DMS79 treated with DMSO at 0.1 percent for 48 hours (cell line): ENCODE measurements around the gene ATP4B.
"Not testable (repeated sequence)": the region's sequence is repeated elsewhere in the genome, so short reads cannot be mapped to it uniquely, and the experiment has no call there.

Experiments
- DNase-seq: peaks from one replicate; lab custom pipeline; 2025; lab: John Stamatoyannopoulos, UW

The ATP4B gene

GRCh38 chr13:113625965-113626721 is 31.9 kb downstream of the ATP4B start:
- DNase-seq, result no peak

DNA sequence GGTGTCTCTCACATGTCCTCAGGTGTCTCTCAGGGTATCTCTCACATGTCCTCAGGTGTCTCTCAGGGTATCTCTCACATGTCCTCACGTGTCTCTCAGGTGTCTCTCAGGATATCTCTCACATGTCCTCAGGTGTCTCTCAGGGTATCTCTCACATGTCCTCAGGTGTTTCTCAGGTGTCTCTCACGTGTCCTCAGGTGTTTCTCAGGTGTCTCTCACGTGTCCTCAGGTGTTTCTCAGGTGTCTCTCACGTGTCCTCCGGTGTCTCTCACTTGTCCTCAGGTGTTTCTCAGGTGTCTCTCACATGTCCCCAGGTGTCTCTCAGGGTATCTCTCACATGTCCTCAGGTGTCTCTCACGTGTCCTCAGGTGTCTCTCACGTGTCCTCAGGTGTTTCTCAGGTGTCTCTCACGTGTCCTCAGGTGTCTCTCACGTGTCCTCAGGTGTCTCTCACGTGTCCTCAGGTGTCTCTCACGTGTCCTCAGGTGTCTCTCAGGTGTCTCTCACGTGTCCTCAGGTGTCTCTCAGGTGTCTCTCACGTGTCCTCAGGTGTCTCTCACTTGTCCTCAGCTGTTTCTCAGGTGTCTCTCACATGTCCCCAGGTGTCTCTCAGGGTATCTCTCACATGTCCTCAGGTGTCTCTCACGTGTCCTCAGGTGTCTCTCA is 33.2 kb downstream of the ATP4B start:
- DNase-seq, result not testable (repeated sequence)

- no peak for DNase-seq
These were observed 33.8 kb downstream of the ATP4B start for GRCh38 chr13:113624235-113624587.

GRCh38 chr13:113623491-113624234 is 34.3 kb downstream of the ATP4B start:
- no peak for DNase-seq

DNA sequence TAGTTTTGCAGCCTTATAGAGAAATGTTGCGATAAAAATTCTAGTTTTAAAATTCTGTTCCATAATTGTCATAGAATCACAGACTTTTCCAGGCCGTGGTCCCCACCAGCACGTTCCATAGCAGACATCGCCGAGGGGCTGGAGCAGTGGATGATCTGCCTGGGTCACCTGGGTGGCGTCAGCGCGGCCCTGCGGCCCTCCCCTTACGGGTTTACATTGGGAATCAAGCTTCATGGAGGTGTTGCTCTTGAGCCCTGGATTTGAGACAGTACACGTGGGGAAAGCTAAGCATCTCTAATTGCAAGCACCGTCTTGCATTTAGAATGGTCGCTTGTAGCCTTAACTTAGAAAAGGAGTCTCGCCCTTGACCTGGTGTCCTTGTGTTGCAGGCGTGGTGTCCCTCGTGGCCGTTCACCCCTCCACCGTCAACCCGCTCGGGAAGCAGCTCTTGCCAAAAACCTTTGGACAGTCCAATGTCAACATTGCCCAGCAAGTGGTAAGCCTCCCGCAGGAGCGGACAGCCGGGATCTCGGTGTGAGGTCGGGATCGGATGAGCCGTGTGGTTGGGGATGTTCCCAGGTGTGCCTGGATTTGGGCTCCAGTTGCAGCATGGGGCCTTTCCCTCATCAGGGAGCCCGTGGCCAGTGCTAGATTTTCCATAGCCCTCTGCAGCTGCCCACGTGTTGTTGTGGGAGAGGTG is 35.1 kb downstream of the ATP4B start:
- DNase-seq, result no peak

- not testable (repeated sequence) for DNase-seq
These were observed 35.9 kb downstream of the ATP4B start for GRCh38 chr13:113621986-113622550.

DNA sequence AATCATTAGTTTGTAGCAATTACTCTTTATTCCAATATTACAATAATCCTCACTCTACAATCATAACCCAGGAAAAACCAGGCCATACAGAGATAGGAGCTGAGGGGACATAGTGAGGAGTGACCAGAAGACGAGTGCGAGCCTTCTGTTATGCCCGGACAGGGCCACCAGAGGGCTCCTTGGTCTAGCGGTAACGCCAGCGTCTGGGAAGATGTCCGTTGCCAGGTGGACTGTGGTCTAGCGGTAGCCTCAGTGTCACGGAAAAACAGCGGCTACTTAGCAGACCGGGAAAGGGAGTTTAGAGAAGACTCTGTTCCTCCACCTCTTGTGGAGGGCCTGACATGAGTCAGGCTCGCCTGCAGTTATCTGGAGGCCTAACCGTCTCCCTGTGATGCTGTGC is 36.5 kb downstream of the ATP4B start:
- DNase-seq, result not testable (repeated sequence)

DNA sequence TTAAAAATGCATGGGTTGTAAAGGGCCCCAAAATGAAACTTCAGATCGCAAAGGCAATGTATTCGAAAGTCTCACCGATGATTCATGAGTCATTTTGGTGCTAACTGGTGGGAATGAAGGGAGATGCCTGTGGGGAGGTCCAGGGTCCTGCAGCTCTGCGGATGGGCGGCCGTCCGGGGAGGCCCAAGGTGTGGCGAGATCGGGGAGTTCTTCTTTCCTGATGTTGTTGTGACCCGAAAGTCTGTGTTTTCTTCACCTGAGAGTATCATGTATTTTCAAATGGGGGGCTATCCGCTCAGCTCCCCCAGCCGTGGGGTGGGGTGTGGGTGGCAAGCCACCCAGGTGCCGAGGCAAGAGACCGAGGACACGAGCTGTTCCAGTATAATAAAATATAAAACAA is 37.0 kb downstream of the ATP4B start:
- DNase-seq, result no peak

- no peak for DNase-seq
These were observed 37.8 kb downstream of the ATP4B start for GRCh38 chr13:113620036-113620796.

DNA sequence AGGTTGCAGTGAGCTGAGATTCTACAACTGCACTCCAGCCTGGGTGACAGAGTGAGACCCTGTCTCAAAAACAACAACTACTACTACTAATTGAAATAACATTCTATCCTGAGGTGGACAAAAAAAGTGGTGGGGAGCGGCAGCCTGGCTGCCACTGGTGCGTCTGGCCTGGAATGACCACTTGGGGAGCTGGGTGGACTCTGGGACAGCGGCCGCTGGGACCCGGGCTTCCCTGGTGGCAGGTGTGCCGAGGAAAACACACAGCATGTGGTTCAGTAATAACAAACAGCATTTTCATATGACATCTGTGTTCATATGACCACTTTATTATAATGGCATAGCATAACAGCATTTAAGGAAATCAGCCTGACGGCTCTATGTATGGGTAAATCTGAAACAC is 39.5 kb downstream of the ATP4B start:
- no peak for DNase-seq

DNA sequence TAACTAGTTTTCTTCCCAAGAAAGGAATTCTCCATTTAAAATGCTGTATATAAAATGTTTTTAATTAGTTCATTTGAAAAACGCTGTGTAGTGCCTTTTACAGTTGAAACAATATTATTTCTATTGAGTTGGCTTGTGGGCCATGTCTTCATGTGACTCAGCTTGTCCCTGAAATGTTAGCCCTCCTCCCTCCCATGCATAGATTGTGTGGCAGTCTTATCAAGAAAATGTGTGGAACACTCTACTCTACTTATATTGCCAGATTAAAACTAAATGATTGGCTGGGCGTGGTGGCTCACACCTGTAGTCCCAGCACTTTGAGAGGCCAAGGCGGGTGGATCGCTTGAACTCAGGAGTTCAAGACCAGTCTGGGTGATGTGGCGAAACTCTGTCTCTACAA is 40.0 kb downstream of the ATP4B start:
- DNase-seq, result peak; percentile 57

- DNase-seq, result peak; percentile 97
These were observed 40.8 kb downstream of the ATP4B start for GRCh38 chr13:113616991-113617749.

DNA sequence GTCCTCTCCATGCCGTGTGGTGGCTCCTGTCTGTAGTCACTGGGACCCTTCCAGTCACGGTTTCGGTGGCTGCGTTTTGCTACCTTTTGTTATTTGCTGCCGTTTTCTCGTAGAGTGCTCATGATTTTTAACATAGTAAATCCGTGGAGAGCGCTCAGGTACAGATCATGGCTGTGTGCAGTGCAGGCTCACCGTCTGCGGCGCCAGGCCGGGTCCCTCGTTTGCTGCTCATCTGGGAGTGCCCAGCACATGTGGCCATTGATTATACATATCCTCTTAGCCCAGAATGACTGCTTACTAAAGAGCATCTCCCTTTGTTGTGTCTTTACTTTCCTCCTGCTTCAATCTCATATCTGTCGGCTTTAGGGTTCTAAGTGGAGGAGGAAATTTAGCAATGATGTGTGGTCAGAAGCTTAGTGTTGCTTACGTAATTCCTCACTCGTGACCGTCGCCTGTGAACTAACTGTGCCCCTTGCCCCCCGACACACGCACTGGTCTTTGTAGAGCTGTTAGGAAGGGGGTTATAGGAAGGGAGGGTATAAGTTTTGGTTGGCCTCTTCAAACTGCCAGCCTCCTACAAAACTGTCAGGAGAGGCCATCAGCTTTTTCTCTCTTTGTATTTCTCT is 41.6 kb downstream of the ATP4B start:
- DNase-seq, result peak; percentile 63

DNA sequence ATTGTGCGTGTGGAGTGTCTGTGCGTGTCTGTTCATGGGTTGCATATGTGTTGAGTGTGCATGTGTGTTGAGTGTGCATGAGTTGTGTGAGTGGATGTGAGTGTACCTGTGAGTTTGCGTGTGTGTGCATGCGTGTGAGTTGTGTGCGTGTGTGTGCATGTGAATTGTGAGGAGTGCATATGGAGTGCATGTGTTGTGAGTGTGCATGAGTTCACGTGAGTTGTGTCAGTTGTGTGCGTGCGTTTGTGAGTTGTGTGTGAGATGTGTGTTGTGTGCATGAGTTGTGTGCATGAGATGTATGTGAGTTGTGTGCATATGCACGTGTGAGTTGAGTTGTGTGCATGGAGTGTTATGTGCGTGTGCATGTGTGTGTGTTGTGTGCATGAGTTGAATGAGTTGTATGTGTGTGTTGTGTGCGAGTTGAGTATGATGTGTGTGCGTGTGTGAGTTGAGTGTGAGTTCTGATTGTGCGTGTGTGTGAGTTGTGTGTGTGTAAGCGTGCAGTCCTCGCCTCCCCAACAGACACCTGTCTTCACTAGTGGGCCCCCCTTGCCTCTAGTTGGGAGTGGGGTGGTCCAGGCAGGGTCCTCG is 44.1 kb downstream of the ATP4B start:
- DNase-seq, result no peak

- no peak for DNase-seq
These were observed 45.4 kb downstream of the ATP4B start for GRCh38 chr13:113612607-113613006.

- DNase-seq, result no peak
These were observed 46.0 kb downstream of the ATP4B start for GRCh38 chr13:113611996-113612395.

DNA sequence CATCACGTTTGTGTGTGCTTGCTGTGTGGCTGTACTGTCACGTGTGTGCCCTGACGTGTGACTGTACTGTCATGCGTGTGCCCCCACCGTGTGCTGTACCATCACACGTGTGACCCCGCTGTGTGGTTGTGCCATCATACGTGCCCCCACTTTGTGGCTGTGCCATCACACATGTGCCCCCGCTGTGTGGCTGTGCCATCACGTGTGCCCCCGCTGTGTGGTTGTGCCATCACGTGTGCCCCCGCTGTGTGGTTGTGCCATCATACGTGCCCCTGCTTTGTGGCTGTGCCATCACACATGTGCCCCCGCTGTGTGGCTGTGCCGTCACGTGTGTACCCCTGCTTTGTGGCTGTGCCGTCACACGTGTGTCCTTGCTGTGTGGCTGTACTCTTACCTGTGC is 47.7 kb downstream of the ATP4B start:
- no peak for DNase-seq

DNA sequence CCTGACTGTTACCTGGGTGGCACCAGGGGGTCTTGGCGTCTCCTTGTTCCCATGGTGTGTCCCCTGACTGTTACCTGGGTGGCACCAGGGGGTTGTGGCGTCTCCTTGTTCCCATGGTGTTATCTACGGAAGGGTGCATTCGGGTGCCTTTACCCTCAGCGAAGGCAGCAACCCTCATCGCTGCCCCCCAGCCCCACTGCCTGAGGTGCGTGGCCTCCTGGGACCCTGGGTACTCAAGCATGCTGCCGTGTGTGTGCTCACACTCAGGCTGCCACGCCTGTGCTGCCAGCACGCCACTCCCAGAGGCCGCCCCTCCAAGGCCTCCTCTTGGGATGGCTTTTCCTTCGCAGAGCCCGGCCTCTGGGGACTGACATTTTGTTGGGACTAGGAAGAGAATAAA is 48.4 kb downstream of the ATP4B start:
- DNase-seq, result no peak

DNA sequence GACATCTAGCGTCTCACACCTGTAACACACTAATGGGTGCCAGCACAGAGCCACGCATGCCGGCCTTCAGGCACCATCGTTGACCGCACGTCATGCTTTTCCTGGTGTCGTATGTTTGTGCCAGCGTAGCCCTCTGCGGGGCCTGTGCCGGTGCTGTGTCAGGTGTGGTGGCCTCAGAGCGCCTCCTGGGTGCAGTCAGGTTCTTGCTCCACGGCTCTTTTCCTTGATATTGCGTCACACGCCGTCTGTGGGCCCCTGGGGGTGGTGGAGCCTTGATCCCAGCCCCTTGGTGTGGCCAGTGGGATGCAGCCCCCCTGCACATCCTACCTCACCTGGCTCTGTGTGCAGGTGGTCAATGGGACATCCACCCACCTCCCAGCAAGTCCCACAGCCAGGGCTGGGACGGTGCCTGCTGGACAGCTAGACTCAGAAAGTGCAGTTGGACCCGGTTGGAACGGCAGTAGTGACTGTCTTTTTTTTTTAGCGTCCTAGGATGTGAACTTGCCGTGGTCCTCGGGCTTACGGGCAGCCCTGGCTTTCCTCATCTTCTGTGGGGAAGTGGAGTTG is 48.9 kb downstream of the ATP4B start:
- DNase-seq, result no peak
